Coronary artery (tissue), 2 donors: ENCODE results near the gene LMCD1.

ENCODE experiments used
- DNase-seq: peaks from one replicate; pipeline ENCODE4 v3.0.0-alpha.2; 2017; ENCODE audit warnings: low spot score
- H3K27ac ChIP-seq, 2 donors: fragments of 200-600 bp; sonication (generic); one replicate each; pipeline ENCODE4 v1.5.1; 2016 to 2019
- H3K4me3 ChIP-seq: fragments of 200-600 bp; sonication (generic); 2 replicates; pipeline ENCODE4 v1.5.1; 2016; ENCODE audit warnings: mild to moderate bottlenecking, moderate library complexity
- CTCF ChIP-seq: fragments of 200-600 bp; sonication (generic); IDR thresholded peaks from one replicate; pipeline ENCODE4 v1.5.1; 2019; ENCODE audit warnings: antibody characterized with exemption

The LMCD1 gene

GRCh38 chr3:8488411-8488810 lies 13.2 kb upstream of the LMCD1 start:
- peak overlapping the region; percentile 40 to 44 for H3K27ac ChIP-seq
- H3K4me3 ChIP-seq, result no peak overlapping the region
- no peak for DNase-seq
- TF ChIP-seq CTCF, result no peak

DNA sequence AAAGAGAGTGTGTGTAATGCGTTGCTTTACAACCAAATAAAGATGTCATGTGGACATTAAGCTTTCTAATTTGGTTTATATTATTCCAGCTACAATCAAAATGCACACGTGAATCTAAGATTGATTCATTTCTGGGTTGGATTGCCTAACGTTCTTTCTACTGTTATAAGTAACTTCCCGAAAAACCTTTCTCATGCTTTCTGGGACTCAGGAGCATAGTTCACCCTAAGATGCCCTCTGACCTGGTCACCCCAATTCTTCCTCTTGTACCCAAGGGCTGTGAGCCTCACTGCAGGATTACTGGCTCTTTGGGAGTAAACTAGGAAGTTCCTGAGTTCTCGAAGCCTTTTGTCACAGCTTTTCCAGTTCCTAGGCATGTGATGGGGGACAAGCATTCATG lies 12.7 kb upstream of the LMCD1 start:
- Histone ChIP-seq H3K4me3 (no peak overlapping the region), H3K27ac (peak overlapping the region; percentile 40 to 44)
- no peak for TF ChIP-seq CTCF
- DNase-seq, result no peak

- DNase-seq, result no peak
- H3K27ac ChIP-seq, result peak overlapping the region; percentile 40 to 44
Observed at GRCh38 chr3:8489278-8489792, 12.3 kb upstream of the LMCD1 start.

GRCh38 chr3:8490079-8490552 lies 11.5 kb upstream of the LMCD1 start:
- no peak for DNase-seq
- H3K4me3 ChIP-seq, result no peak overlapping the region
- TF ChIP-seq CTCF, result no peak
- H3K27ac ChIP-seq, result peak overlapping the region; percentile 40 to 44

More at GRCh38 chr3:8489278-8489792, 12.3 kb upstream of the LMCD1 start:
- no peak overlapping the region for H3K4me3 ChIP-seq
- no peak for TF ChIP-seq CTCF

DNA sequence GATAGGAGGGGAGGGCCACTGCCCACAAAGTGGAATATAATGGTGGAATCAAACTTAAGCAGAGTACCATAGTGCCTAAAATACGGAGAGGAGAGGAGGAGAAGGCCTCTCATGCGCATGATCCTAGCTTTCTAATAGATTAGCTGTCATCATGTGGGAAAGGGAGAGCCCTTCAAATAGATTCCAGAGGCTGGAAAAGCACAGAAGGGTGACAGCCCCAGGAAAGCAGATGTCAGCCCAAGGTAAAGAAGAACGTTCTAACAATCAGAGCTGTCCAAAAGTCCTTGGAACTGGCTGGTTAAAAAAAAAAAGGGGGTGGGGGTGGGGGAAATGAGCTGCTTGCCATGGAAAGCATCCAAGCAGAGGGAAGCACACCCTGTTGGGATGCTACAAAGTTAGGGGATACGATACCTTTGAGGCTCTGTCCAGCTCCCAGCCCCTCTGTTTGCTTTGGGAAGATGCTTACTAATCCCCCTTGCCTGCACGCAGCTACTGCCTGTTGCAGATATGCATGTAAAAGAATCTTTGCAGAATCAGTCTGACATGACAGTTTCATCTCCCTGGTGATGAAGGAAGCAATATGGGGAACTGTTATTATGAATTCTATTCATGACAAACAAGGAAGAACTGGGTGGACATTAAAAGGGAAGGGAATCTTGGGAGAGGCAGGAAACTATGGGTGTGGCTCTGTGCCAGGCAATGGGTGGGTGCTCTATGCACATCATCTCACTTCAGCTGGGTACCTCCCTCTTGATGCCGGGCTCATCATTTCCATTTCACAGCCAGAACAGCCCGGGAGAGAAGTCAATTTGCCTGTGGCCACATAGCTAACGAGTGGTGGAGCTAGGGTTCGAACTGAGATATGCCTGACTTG lies 10.1 kb upstream of the LMCD1 start:
- DNase-seq, result no peak
- TF ChIP-seq CTCF, result no peak
- H3K27ac ChIP-seq, result peak overlapping the region in 1 of 2 donors; percentile 21

GRCh38 chr3:8492744-8493511 lies 8.7 kb upstream of the LMCD1 start:
- no peak for DNase-seq
- H3K4me3 ChIP-seq, result no peak overlapping the region
- H3K27ac ChIP-seq, result no peak overlapping the region
- no peak for TF ChIP-seq CTCF

More for the DNA sequence above, 10.1 kb upstream of the LMCD1 start:
- no peak overlapping the region for H3K4me3 ChIP-seq
